ENCODE results near the gene KIF4A.
"Not testable (repeated sequence)": the region's sequence is repeated elsewhere in the genome, so short reads cannot be mapped to it uniquely, and the experiment has no call there.

KIF4A gene

GRCh38 chrX:70280573-70280972 is 9.3 kb upstream of the KIF4A start:
- in situ Hi-C loops (cut with MboI; ENCODE audit: low sequenced_read_pairs), result no loop called here

GRCh38 chrX:70281951-70282350 is 8.0 kb upstream of the KIF4A start, which contains the start of gene RAB41:
RAB41 (plus strand) TSS chrX:70282172; CDS start chrX:70282218, 46 bp downstream.
- in situ Hi-C loops (cut with MboI; ENCODE audit: low sequenced_read_pairs), result no loop called here

GRCh38 chrX:70289168-70289792 is 624 bp upstream of the KIF4A start:
- in situ Hi-C loops (cut with MboI; ENCODE audit: low sequenced_read_pairs), result no loop called here

- in situ Hi-C loops (cut with MboI; ENCODE audit: low sequenced_read_pairs), result no loop called here
These were observed 2.9 kb downstream of the KIF4A start for GRCh38 chrX:70292788-70293187.

GRCh38 chrX:70293621-70294020 is 3.7 kb downstream of the KIF4A start:
- in situ Hi-C loops (cut with MboI; ENCODE audit: low sequenced_read_pairs), result no loop called here

GRCh38 chrX:70301716-70302115 is 11.8 kb downstream of the KIF4A start:
- in situ Hi-C loops (cut with MboI; ENCODE audit: low sequenced_read_pairs), result no loop called here

- in situ Hi-C loops (cut with MboI; ENCODE audit: low sequenced_read_pairs), result no loop called here
These were observed 23.6 kb downstream of the KIF4A start for GRCh38 chrX:70313503-70313902.

GRCh38 chrX:70322784-70323183 is 32.9 kb downstream of the KIF4A start:
- in situ Hi-C loops (cut with MboI; ENCODE audit: low sequenced_read_pairs), result no loop called here

- in situ Hi-C loops (cut with MboI; ENCODE audit: low sequenced_read_pairs), result not testable (repeated sequence)
These were observed 33.7 kb downstream of the KIF4A start for GRCh38 chrX:70323628-70324027.

- in situ Hi-C loops (cut with MboI; ENCODE audit: low sequenced_read_pairs), result no loop called here
These were observed 34.4 kb downstream of the KIF4A start for GRCh38 chrX:70324326-70324725.

GRCh38 chrX:70331161-70331560 is 41.3 kb downstream of the KIF4A start:
- in situ Hi-C loops (cut with MboI; ENCODE audit: low sequenced_read_pairs), result no loop called here

- in situ Hi-C loops (cut with MboI; ENCODE audit: low sequenced_read_pairs), result no loop called here
These were observed 42.7 kb downstream of the KIF4A start for GRCh38 chrX:70332600-70332999.

GRCh38 chrX:70336767-70337166 is 46.9 kb downstream of the KIF4A start:
- in situ Hi-C loops (cut with MboI; ENCODE audit: low sequenced_read_pairs), result no loop called here

GRCh38 chrX:70338290-70338689 is 48.4 kb downstream of the KIF4A start:
- in situ Hi-C loops (cut with MboI; ENCODE audit: low sequenced_read_pairs), result no loop called here

- in situ Hi-C loops (cut with MboI; ENCODE audit: low sequenced_read_pairs), result no loop called here
These were observed 53.5 kb downstream of the KIF4A start for GRCh38 chrX:70343435-70343834.

GRCh38 chrX:70346418-70347070 is 56.6 kb downstream of the KIF4A start:
- in situ Hi-C loops (cut with MboI; ENCODE audit: low sequenced_read_pairs), result no loop called here

- in situ Hi-C loops (cut with MboI; ENCODE audit: low sequenced_read_pairs), result not testable (repeated sequence)
These were observed 58.9 kb downstream of the KIF4A start for GRCh38 chrX:70348825-70349224.

- in situ Hi-C loops (cut with MboI; ENCODE audit: low sequenced_read_pairs), result not testable (repeated sequence)
These were observed 59.6 kb downstream of the KIF4A start for GRCh38 chrX:70349367-70350125.

GRCh38 chrX:70352496-70352895 is 62.6 kb downstream of the KIF4A start:
- in situ Hi-C loops (cut with MboI; ENCODE audit: low sequenced_read_pairs), result no loop called here

- in situ Hi-C loops (cut with MboI; ENCODE audit: low sequenced_read_pairs), result no loop called here
These were observed 63.6 kb downstream of the KIF4A start for GRCh38 chrX:70353514-70353913.

GRCh38 chrX:70354716-70355115 is 64.8 kb downstream of the KIF4A start:
- in situ Hi-C loops (cut with MboI; ENCODE audit: low sequenced_read_pairs), result no loop called here

GRCh38 chrX:70359458-70359857 is 69.6 kb downstream of the KIF4A start:
- in situ Hi-C loops (cut with MboI; ENCODE audit: low sequenced_read_pairs), result no loop called here

All from HL-60/S4 (cell line).